ENCODE data around the gene CDC34. TPM values are rescaled to one million over a fixed set of nuclear protein-coding genes. Genes with fewer than 3 reads are reported as not detected.

Gene CDC34
- polyA plus RNA-seq, 1 donor from 2014 or later, result 20.1 TPM

GRCh38 chr19:494171-495080 lies 37.1 kb upstream of the CDC34 start:
- peaks cover 14% of the 10 kb centered on the region for H3K27me3 Mint-ChIP-seq
- H3K4me3 Mint-ChIP-seq, result no peak overlapping the region
- H3K27ac Mint-ChIP-seq, result no peak overlapping the region
- H3K4me1 Mint-ChIP-seq, result peaks cover 0 to 3% (median 2%) of the 10 kb centered on the region in 3 donors
- no peaks in the 10 kb centered on the region for H3K9me3 Mint-ChIP-seq
- no peaks in the 10 kb centered on the region for H3K36me3 Mint-ChIP-seq

DNA sequence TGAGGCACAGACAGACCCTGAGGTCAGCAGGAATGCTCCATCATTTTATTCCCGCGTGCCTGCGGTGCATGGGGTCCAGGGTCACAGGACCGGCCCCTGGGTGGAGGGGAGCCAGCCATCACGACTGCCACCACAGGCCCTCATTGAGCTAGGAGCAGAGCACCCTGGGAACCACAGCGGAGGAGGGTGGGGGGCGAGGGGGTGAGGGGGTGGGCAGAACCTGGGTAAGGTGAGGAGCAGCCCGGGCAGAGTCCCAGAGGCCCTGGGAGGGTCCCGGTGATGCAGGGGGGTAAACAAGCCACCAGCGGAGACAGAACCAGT lies 36.5 kb upstream of the CDC34 start:
- Mint-ChIP-seq H3K36me3 (no peaks in the 10 kb centered on the region), H3K27me3 (peaks cover 16% of the 10 kb centered on the region), H3K4me3 (no peak overlapping the region), H3K4me1 (peaks cover 0 to 3% (median 2%) of the 10 kb centered on the region in 3 donors), H3K27ac (no peak overlapping the region), H3K9me3 (no peaks in the 10 kb centered on the region)

DNA sequence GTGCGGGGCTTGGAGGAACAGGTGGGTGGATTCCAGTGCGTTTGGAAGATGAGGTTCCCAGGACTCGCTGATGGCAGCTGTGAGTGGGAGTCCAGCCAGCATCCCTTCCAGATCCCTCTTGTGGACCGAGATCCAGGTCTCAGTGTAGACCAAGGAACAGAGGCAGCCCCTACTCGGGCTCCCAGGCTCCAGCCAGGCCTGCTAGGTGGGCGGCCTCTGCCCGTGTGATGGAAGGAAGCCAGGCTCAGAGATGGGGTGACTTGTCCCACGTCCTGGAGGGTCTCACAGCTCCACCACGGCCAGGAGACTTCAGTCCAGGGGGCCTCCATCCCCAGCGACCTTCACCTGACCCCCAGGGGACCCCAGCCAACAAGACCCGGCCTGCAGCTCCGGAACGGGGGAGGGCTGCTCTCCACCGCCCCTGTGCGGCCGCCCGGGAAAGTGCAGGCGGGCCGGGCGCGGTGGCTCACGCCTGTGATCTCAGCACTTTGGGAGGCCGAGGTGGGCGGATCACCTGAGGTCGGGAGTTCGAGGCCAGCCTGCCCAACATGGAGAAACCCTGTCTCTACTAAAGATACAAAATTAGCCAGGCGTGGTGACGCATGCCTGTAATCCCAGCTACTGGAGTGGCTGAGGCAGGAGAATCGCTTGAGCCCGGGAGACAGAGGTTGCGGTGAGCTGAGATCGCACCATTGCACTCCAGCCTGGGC lies 36.0 kb upstream of the CDC34 start:
- no peaks in the 10 kb centered on the region for H3K9me3 Mint-ChIP-seq
- no peaks in the 10 kb centered on the region for H3K36me3 Mint-ChIP-seq
- peaks cover 16% of the 10 kb centered on the region for H3K27me3 Mint-ChIP-seq
- H3K27ac Mint-ChIP-seq, result no peak overlapping the region
- peak overlapping the region in 2 of 4 donors; percentile 22 to 72 for H3K4me3 Mint-ChIP-seq
- H3K4me1 Mint-ChIP-seq, result peaks cover 0 to 3% (median 2%) of the 10 kb centered on the region in 3 donors

DNA sequence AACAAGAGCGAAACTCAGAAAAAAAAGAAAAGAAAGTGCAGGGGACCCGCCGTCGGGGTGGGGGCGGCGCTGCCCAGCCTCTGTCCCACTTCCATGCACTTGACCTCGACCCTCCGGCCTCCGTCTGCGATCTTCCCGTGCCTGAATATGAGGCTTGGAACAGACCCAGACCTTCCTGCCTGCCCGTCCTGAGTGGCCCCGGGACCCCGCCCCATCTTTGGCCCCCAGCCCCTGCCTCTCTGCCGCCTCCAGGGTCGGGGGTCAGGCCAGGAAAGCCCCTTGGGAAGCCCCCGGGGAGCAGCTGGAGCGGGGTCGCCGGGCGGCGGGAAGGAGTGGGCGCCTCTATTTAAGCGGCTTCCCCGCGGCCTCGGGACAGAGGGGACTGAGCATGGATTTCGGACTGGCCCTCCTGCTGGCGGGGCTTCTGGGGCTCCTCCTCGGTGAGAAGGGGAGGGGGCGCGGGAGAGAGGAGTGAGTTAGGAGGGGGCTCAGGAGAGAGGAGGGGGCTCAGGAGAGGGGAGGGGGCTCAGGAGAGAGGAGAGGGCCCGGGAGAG lies 35.4 kb upstream of the CDC34 start, which contains the start of gene MADCAM1:
MADCAM1 (plus strand) TSS at position 375 of the 554 bp plus-strand sequence; CDS start at position 389, 14 bp downstream.
- Mint-ChIP-seq H3K4me3 (peak within 1 kb of the TSS in 2 of 4 donors; percentile 22 to 72), H3K27ac (no peak within 1 kb of the TSS), H3K4me1 (peaks cover 0 to 3% (median 2%) of the 10 kb centered on the region in 3 donors), H3K27me3 (peaks cover 16% of the 10 kb centered on the region), H3K9me3 (no peaks in the 10 kb centered on the region), H3K36me3 (no peaks in the 10 kb centered on the region)

GRCh38 chr19:496986-497385 lies 34.6 kb upstream of the CDC34 start:
- Mint-ChIP-seq H3K27ac (no peak overlapping the region), H3K4me3 (no peak overlapping the region), H3K4me1 (peaks cover 0 to 3% (median 2%) of the 10 kb centered on the region in 3 donors), H3K36me3 (no peaks in the 10 kb centered on the region), H3K9me3 (no peaks in the 10 kb centered on the region), H3K27me3 (peaks cover 16% of the 10 kb centered on the region)

DNA sequence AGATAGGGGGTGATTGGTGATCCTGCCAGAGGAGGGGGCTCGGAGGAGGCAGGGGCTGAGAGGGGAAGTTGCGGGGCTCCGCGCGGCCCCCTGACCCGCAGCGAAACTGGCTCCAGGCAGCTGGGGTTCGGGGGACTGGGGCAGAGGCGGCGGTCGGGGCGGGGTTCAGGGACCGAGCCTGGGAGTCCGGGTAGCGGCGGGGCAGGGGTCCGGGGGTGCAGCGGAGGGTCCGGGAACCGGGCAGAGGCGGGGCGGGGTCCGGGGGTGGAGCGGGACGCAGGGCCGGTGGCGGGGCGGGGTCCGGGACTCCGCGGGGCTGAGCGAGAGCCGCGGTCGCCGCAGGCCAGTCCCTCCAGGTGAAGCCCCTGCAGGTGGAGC lies 34.1 kb upstream of the CDC34 start:
- no peak overlapping the region for H3K4me3 Mint-ChIP-seq
- H3K4me1 Mint-ChIP-seq, result peaks cover under 1 to 3% (median 3%) of the 10 kb centered on the region in 3 donors
- H3K36me3 Mint-ChIP-seq, result no peaks in the 10 kb centered on the region
- no peak overlapping the region for H3K27ac Mint-ChIP-seq
- H3K27me3 Mint-ChIP-seq, result peaks cover 16% of the 10 kb centered on the region
- peaks cover 0 to 1% (median 0%) of the 10 kb centered on the region in 3 donors for H3K9me3 Mint-ChIP-seq

- H3K27me3 Mint-ChIP-seq, result peaks cover 16% of the 10 kb centered on the region
- peak overlapping the region in 1 of 4 donors; percentile 33 for H3K4me3 Mint-ChIP-seq
Observed at GRCh38 chr19:497869-498510, 33.6 kb upstream of the CDC34 start.

DNA sequence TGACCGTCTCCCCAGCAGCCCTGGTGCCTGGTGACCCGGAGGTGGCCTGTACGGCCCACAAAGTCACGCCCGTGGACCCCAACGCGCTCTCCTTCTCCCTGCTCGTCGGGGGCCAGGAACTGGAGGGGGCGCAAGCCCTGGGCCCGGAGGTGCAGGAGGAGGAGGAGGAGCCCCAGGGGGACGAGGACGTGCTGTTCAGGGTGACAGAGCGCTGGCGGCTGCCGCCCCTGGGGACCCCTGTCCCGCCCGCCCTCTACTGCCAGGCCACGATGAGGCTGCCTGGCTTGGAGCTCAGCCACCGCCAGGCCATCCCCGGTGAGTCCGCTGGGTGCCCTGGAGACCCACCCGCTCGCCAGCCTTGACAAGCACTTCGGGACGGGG lies 33.1 kb upstream of the CDC34 start:
- Mint-ChIP-seq H3K36me3 (no peaks in the 10 kb centered on the region), H3K27me3 (peaks cover 16% of the 10 kb centered on the region), H3K4me1 (peaks cover 3 to 5% (median 5%) of the 10 kb centered on the region in 3 donors), H3K4me3 (peak overlapping the region in 1 of 4 donors; percentile 33), H3K27ac (no peak overlapping the region), H3K9me3 (peaks cover 0 to 3% (median 0%) of the 10 kb centered on the region in 3 donors)

More at GRCh38 chr19:497869-498510, 33.6 kb upstream of the CDC34 start:
- Mint-ChIP-seq H3K4me1 (peaks cover 3 to 6% (median 5%) of the 10 kb centered on the region in 3 donors), H3K27ac (no peak overlapping the region), H3K36me3 (no peaks in the 10 kb centered on the region), H3K9me3 (peaks cover 0 to 3% (median 0%) of the 10 kb centered on the region in 3 donors)

- Mint-ChIP-seq H3K4me3 (peak overlapping the region in 2 of 4 donors; percentile 42 to 48), H3K4me1 (peaks cover 0 to 5% (median 5%) of the 10 kb centered on the region in 3 donors), H3K27ac (peak overlapping the region in 1 of 3 donors; percentile 56), H3K9me3 (peaks cover 0 to 3% (median 0%) of the 10 kb centered on the region in 3 donors), H3K36me3 (no peaks in the 10 kb centered on the region), H3K27me3 (peaks cover 16% of the 10 kb centered on the region)
Observed at GRCh38 chr19:498977-499623, 32.5 kb upstream of the CDC34 start.

DNA sequence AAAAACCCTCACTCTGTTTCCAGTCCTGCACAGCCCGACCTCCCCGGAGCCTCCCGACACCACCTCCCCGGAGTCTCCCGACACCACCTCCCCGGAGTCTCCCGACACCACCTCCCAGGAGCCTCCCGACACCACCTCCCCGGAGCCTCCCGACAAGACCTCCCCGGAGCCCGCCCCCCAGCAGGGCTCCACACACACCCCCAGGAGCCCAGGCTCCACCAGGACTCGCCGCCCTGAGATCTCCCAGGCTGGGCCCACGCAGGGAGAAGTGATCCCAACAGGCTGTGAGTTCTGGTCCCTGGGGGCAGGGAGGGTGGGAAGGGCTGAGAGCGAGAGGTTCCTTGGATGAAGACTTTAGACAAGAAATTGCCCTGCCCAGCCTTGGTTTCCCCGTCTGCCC lies 29.9 kb upstream of the CDC34 start:
- Mint-ChIP-seq H3K27ac (no peak overlapping the region), H3K36me3 (no peaks in the 10 kb centered on the region), H3K27me3 (peaks cover 13% of the 10 kb centered on the region), H3K9me3 (peaks cover 0 to 3% (median 0%) of the 10 kb centered on the region in 3 donors), H3K4me1 (peaks cover 0 to 12% (median 9%) of the 10 kb centered on the region in 3 donors), H3K4me3 (no peak overlapping the region)

DNA sequence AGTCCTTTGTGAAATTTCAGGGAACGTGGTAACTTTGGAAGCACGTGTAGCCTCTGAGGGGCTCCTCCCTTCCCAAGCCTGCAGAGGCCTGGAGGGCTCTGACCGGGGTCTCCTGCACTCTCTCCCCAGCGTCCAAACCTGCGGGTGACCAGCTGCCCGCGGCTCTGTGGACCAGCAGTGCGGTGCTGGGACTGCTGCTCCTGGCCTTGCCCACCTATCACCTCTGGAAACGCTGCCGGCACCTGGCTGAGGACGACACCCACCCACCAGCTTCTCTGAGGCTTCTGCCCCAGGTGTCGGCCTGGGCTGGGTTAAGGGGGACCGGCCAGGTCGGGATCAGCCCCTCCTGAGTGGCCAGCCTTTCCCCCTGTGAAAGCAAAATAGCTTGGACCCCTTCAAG lies 26.9 kb upstream of the CDC34 start:
- peaks cover 0 to 3% (median 0%) of the 10 kb centered on the region in 3 donors for H3K9me3 Mint-ChIP-seq
- H3K4me1 Mint-ChIP-seq, result peaks cover 4 to 17% (median 15%) of the 10 kb centered on the region in 3 donors
- peak overlapping the region in 1 of 3 donors; percentile 91 for H3K27ac Mint-ChIP-seq
- peaks cover 1% of the 10 kb centered on the region for H3K27me3 Mint-ChIP-seq
- no peaks in the 10 kb centered on the region for H3K36me3 Mint-ChIP-seq
- no peak overlapping the region for H3K4me3 Mint-ChIP-seq

DNA sequence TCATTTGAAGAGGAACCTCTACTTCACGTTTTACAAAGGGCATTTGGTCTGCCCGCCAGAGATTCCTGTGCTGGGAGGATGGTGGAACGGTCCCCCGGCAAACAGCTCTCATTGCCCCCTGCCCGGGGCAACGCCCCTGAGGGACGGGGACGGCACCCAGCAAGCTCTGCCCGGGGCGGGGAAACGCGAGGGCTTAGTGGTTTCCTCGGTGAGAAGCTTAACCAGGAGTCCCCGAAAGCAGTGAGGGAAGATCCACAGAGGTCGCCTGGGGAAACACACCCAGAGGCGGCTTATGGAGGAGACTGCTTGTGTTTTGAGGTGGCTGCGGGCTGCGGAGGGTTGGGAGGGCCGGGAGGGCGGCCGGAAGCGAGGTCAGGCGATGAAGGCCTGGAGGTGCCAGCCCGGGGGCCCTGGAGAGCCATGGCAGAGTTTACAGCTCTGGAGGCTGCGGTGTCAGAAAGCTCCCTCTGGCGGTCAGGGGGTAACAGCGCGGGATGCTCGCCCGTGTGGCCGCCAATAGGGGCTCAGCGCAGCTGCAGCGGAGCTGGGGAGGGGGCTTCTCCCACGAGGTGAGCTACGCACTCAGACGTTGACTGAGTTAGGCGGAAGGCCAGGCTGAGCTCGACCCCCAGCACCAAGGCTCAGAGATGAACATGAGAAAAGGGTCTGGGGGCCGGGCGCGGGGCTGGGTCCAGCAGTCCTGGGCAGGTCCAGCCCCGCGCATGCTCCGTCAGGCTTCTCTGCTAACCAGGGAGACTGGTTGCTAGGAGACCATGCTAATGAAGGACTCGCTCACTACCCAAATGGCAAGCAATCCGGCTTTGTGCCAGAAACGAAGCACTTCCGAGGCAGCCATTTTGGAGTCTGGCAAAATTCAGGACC lies 24.9 kb upstream of the CDC34 start:
- Mint-ChIP-seq H3K27me3 (no peaks in the 10 kb centered on the region), H3K9me3 (peaks cover 0 to 3% (median 0%) of the 10 kb centered on the region in 3 donors), H3K27ac (peak overlapping the region; percentile 91 to 99 (median 97)), H3K4me1 (peaks cover 15 to 29% (median 27%) of the 10 kb centered on the region in 3 donors), H3K36me3 (peaks cover 2% of the 10 kb centered on the region), H3K4me3 (peak overlapping the region; percentile 92 to 100 (median 97))

Data from IgD-negative memory B cell (primary cell).